HS-5 (cell line): ENCODE measurements around the gene PPP1R36.
"Not testable (repeated sequence)": the region's sequence is repeated elsewhere in the genome, so short reads cannot be mapped to it uniquely, and the experiment has no call there.

Experiments
- DNase-seq: peaks from one replicate; pipeline ENCODE4 v3.0.0-alpha.2; 2012; ENCODE audit warnings: low read depth

Gene PPP1R36

GRCh38 chr14:64549791-64550620 is at the start of gene PPP1R36:
Gene PPP1R36 (plus strand): TSS chr14:64549961. CDS start chr14:64549998, 37 bp downstream.
- DNase-seq, result no peak

- DNase-seq, result no peak
Measured at GRCh38 chr14:64500088-64500487, 49.7 kb upstream of the PPP1R36 start.

- no peak for DNase-seq
Measured at GRCh38 chr14:64501411-64502171, 48.2 kb upstream of the PPP1R36 start.

- DNase-seq, result no peak
Measured at GRCh38 chr14:64502456-64502855, 47.3 kb upstream of the PPP1R36 start.

- DNase-seq, result no peak
Measured at GRCh38 chr14:64502887-64503433, 46.8 kb upstream of the PPP1R36 start.

- DNase-seq, result peak; percentile 61
Measured at GRCh38 chr14:64503434-64504309, 46.1 kb upstream of the PPP1R36 start, which contains the start of gene ZBTB25. Gene ZBTB25 (minus strand): TSS chr14:64503838. CDS start chr14:64490533, 13,305 bp downstream.

DNA sequence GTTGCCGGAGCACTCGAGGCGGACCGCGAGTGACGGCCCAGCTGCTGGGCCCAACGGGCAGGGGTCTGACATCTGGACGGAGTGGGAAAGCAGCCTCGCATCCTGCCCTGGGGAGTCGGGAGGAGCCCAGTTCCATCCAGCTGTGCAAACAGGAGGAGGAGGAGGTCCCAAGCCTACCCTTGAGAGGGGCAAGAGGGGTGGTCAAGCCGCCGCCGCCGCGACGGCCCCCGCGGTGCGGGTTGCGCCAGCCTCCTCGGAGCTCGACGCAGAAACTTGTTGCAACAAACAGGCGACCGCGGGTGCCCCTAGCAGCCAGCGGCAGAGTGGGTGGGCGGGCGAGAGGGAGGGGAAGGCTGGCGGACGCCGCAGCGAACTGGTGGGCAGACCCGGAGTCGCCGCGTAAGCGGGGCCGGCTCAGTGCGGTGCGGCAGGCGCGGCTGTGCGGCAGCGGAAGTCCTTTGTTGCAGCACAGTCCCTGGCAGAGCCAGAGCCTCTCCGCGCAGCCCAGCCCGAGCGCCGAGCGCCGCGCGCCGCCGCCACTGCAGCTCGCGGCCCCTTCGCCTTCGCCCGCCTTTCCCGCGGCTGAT is 45.4 kb upstream of the PPP1R36 start, which contains the start of gene ZBTB1:
Gene ZBTB1 (plus strand): TSS at position 461 of the 587 bp plus-strand sequence. CDS start 16,735 bp downstream, outside the sequence.
- no peak for DNase-seq

GRCh38 chr14:64504897-64505794 is 44.6 kb upstream of the PPP1R36 start:
- DNase-seq, result no peak

DNA sequence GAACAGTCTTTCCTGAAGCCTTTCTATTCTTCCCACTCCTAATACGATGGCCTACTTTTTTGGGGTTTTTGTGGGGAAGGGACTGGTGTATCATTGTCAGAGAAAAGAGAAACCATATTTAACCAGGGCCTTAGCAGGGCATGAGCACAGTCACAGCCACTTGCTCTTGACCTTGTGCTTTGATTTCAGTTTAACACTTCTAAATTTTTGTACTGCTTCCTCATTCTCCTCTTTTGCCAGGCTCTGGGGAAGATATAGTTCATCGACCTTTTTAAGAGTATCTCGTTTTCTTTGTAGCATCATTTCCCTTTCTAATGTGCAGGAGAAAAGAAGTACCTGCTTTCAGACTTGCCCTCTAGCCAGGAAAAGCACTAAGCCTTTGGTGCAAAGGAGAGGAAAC is 43.0 kb upstream of the PPP1R36 start:
- DNase-seq, result no peak

GRCh38 chr14:64507376-64508156 is 42.2 kb upstream of the PPP1R36 start:
- DNase-seq, result no peak

GRCh38 chr14:64508215-64508776 is 41.5 kb upstream of the PPP1R36 start:
- no peak for DNase-seq

DNA sequence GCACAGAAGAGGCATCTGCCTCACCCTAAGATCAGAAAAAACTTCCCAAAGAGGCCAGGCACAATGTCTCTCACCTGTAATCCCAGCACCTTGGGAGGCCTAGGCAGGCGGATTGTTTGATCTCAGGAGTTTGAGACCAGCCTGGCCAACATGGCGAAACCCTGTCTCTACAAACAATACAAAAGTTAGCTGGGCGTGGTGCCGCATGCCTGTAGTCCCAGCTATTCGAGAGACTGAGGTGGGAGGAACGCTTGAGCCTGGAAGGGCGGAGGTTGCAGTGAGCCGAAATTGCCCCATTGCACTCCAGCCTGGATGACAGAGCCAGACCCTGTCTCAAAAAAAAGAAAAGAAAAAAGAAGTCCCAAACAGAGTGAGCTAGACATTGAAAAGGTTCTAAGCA is 40.7 kb upstream of the PPP1R36 start:
- DNase-seq, result no peak

DNA sequence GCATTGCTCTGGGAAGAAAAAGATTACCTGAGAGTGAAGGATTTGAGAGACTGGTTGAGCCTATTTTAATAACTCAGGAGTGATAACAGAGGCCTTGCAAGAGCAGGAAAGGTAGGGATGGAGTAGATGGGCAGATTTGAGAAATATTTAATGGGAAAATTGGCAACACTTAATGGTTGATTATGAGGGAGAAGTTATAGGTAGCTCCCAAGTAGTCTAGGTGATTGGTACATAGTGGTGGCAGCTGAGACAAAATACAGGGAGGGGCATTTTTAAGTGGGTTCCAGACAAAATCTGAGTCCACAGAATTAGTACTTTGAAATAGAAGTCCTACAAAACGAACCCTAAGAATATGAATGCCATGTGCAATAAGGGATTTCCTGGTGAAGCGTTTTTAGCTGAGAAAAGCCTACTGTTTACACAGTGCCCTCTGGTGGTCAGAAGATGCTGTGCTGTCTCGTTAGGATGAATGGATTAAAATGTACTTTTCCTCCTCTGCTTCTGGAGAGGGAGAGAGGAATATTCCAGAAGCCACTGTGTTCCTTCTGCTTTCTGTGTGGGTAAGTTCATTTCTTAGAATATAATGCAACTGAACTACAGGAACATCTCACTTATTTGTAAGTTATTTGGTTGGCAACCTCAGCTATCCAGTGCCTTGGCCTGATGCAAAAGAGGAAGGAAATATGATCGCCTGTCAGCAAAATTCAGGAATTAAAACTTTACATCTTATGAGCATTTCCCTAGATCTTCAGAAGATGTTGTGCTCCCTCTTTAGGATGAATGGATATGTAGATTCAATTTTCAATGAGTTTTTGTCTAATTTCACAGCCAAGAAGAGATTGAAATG is 38.7 kb upstream of the PPP1R36 start:
- DNase-seq, result no peak

GRCh38 chr14:64513271-64513670 is 36.5 kb upstream of the PPP1R36 start:
- no peak for DNase-seq

DNA sequence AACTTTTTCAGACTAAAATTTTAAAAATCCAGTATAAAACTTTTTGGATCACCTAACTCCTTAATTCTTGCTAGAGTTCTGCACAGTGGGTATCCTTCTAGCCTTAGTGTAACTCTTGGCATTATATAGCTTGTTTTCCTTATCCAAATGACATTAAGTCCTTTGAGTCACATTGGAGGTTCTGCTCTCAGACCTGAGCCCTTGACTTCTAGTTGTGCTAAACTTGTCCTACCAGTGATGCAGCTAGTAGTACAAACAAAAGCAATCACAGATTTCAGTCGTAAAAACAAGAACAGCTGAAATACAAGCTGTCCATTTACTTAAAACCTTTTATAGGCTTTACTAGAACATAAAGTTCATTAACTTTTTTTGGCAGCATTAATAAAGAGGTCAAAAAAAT is 34.7 kb upstream of the PPP1R36 start:
- no peak for DNase-seq

- DNase-seq, result no peak
Measured at GRCh38 chr14:64516969-64517368, 32.8 kb upstream of the PPP1R36 start.

GRCh38 chr14:64517667-64518066 is 32.1 kb upstream of the PPP1R36 start:
- not testable (repeated sequence) for DNase-seq

DNA sequence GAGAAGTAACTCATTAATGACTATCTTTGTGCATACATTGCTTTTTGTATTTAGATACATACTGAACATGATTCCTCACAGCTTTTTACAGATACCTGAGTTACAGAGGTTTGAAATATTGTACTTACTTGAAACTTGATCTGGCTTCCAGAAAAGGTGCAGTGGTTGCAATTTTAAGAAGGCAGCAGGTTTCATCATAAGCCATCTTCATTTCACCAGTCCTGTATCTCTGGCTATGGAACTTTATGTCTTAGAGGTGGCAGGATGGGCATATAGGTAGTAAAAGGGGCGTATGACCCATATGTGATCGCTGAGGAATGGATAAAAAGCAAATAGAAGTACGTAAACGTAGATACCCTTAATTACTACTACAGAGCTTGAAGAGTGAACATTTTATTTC is 31.5 kb upstream of the PPP1R36 start:
- DNase-seq, result no peak
